MM.1S (cell line): Measurements from ENCODE around the gene WNT3.

ENCODE experiments used
- DNase-seq: peaks from one replicate; pipeline ENCODE4 v3.0.0-alpha.2; 2015
- H2AFZ ChIP-seq: fragments of 300-600 bp; sonication (generic); 2 replicates; pipeline ENCODE4 v1.6.0; 2016; ENCODE audit warnings: antibody characterized with exemption, low read length
- H3F3A ChIP-seq: fragments of 300-600 bp; sonication (generic); 2 replicates; pipeline ENCODE4 v1.6.1; 2016; ENCODE audit warnings: mild to moderate bottlenecking, antibody characterized with exemption, low read length, moderate library complexity, mixed read lengths; ENCODE audit not compliant: insufficient read depth
- H3K27ac ChIP-seq: fragments of 300-600 bp; sonication (generic); 2 replicates; pipeline ENCODE4 v1.5.1; 2016; ENCODE audit warnings: mild to moderate bottlenecking, low read length
- H3K27me3 ChIP-seq: fragments of 300-600 bp; sonication (generic); replicated peaks from 2 replicates; pipeline ENCODE4 v1.6.0; 2016; ENCODE audit warnings: low read length; ENCODE audit not compliant: insufficient read depth
- H3K36me3 ChIP-seq: fragments of 300-600 bp; sonication (generic); replicated peaks from 2 replicates; pipeline ENCODE4 v1.6.1; 2016; ENCODE audit warnings: mild to moderate bottlenecking, low read length, mixed read lengths; ENCODE audit not compliant: insufficient read depth
- H3K4me1 ChIP-seq: fragments of 300-600 bp; sonication (generic); 2 replicates; pipeline ENCODE4 v1.6.1; 2016; ENCODE audit warnings: low read length, mixed read lengths
- H3K4me2 ChIP-seq: fragments of 300-600 bp; sonication (generic); 2 replicates; pipeline ENCODE4 v1.6.0; 2016; ENCODE audit warnings: low read depth, low read length
- H3K4me3 ChIP-seq: fragments of 300-600 bp; sonication (generic); 2 replicates; pipeline ENCODE4 v1.5.1; 2016; ENCODE audit warnings: low read length, mixed read lengths
- H3K79me2 ChIP-seq: fragments of 300-600 bp; sonication (generic); 2 replicates; pipeline ENCODE4 v1.6.1; 2016; ENCODE audit warnings: mixed run types, low read length, mixed read lengths
- H3K9ac ChIP-seq: fragments of 300-600 bp; sonication (generic); 2 replicates; pipeline ENCODE4 v1.6.1; 2016; ENCODE audit warnings: low read length, mixed read lengths
- H3K9me2 ChIP-seq: fragments of 300-600 bp; sonication (generic); replicated peaks from 2 replicates; pipeline ENCODE4 v1.6.1; 2016; ENCODE audit warnings: mild to moderate bottlenecking, low read length, mixed read lengths; ENCODE audit not compliant: insufficient read depth
- H3K9me3 ChIP-seq: fragments of 300-600 bp; sonication (generic); replicated peaks from 2 replicates; pipeline ENCODE4 v1.6.1; 2016; ENCODE audit warnings: mild to moderate bottlenecking, low read length, mixed read lengths; ENCODE audit not compliant: insufficient read depth
- H4K20me1 ChIP-seq: fragments of 300-600 bp; sonication (generic); 2 replicates; pipeline ENCODE4 v1.6.1; 2016; ENCODE audit warnings: mild to moderate bottlenecking, low read length, moderate library complexity, mixed read lengths; ENCODE audit not compliant: insufficient read depth
- EZH2 ChIP-seq: fragments of 300-600 bp; sonication (generic); optimal IDR thresholded peaks from 2 replicates; pipeline ENCODE3; 2017; ENCODE audit warnings: low read depth, mild to moderate bottlenecking, antibody characterized with exemption, low read length, mixed read lengths
- EZH2phosphoT487 ChIP-seq: fragments of 300-600 bp; sonication (generic); IDR thresholded peaks from 2 replicates; pipeline ENCODE4 v1.6.1; 2018; ENCODE audit warnings: antibody characterized with exemption, low read length
- TF ChIP-seq, protein P1 (sequence below): fragments of 300-600 bp; sonication (generic); IDR thresholded peaks from 2 replicates; pipeline ENCODE4 v1.5.1; 2016; ENCODE audit warnings: antibody characterized with exemption, low read length, mixed read lengths

The WNT3 gene

DNA sequence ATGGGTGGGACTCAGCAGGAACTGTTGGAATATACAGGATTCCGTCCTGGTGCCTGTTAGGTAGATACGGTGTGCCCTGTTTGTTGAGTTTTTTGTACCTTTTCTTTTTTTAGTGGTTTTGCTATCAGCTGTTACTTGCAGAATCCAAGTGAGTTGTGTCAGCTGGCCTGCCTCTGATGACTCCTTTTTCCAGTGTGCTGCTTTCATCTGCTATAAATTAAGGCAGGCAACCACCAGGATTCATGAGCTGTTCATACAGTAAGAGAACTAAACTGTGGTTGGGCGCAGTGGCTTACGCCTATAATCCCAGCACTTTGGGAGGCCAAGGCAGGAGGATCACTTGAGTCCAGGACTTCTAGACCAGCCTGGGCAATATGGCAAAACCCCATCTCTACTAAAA, 79.9 kb downstream of the WNT3 start:
- Histone ChIP-seq H3K79me2 (no peaks in the 10 kb centered on the region), H3K4me1 (no peaks in the 10 kb centered on the region), H3K9ac (no peak overlapping the region), H3K27ac (no peak overlapping the region), H3K9me2 (no peaks in the 10 kb centered on the region), H3K9me3 (no peaks in the 10 kb centered on the region), H4K20me1 (no peaks in the 10 kb centered on the region), H3K4me2 (no peak overlapping the region), H3K27me3 (no peaks in the 10 kb centered on the region), H3F3A (no peaks in the 10 kb centered on the region), H3K4me3 (no peak overlapping the region), H3K36me3 (no peaks in the 10 kb centered on the region), H2AFZ (no peak overlapping the region)
- no peak for TF ChIP-seq EZH2
- TF ChIP-seq EZH2phosphoT487: no peak
- TF ChIP-seq, protein P1, sequence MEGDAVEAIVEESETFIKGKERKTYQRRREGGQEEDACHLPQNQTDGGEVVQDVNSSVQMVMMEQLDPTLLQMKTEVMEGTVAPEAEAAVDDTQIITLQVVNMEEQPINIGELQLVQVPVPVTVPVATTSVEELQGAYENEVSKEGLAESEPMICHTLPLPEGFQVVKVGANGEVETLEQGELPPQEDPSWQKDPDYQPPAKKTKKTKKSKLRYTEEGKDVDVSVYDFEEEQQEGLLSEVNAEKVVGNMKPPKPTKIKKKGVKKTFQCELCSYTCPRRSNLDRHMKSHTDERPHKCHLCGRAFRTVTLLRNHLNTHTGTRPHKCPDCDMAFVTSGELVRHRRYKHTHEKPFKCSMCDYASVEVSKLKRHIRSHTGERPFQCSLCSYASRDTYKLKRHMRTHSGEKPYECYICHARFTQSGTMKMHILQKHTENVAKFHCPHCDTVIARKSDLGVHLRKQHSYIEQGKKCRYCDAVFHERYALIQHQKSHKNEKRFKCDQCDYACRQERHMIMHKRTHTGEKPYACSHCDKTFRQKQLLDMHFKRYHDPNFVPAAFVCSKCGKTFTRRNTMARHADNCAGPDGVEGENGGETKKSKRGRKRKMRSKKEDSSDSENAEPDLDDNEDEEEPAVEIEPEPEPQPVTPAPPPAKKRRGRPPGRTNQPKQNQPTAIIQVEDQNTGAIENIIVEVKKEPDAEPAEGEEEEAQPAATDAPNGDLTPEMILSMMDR: no peak
- DNase-seq: no peak

DNA sequence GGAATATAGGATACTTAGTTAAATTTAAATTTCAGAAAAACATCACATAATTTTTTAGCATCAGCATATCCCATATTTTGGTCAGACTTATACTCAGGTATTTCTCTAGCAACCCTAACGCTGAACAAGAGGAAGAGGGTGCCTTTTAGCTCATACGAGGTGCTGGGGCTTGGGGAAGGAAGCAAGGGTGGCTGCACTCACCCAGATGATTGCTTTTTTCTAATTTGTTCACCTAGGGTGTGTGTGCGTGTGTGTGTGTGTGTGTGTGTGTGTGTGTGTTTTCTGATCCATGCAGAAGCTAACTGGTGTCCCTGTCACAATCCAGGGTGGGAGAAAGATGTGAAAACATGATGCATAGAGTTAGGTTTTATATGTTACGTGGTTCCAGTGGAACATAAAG, 81.2 kb downstream of the WNT3 start:
- no peaks in the 10 kb centered on the region for H3K9me2 ChIP-seq
- no peaks in the 10 kb centered on the region for H3F3A ChIP-seq
- H3K9ac ChIP-seq: no peak overlapping the region
- no peak overlapping the region for H3K4me2 ChIP-seq
- TF ChIP-seq, protein P1: no peak
- TF ChIP-seq EZH2phosphoT487 (no peak), EZH2 (no peak)
- no peak overlapping the region for H2AFZ ChIP-seq
- no peaks in the 10 kb centered on the region for H3K27me3 ChIP-seq
- no peak for DNase-seq
- H3K9me3 ChIP-seq: no peaks in the 10 kb centered on the region
- H3K79me2 ChIP-seq: no peaks in the 10 kb centered on the region
- no peaks in the 10 kb centered on the region for H3K36me3 ChIP-seq
- no peak overlapping the region for H3K27ac ChIP-seq
- H3K4me1 ChIP-seq: no peaks in the 10 kb centered on the region
- H3K4me3 ChIP-seq: no peak overlapping the region
- no peaks in the 10 kb centered on the region for H4K20me1 ChIP-seq

DNA sequence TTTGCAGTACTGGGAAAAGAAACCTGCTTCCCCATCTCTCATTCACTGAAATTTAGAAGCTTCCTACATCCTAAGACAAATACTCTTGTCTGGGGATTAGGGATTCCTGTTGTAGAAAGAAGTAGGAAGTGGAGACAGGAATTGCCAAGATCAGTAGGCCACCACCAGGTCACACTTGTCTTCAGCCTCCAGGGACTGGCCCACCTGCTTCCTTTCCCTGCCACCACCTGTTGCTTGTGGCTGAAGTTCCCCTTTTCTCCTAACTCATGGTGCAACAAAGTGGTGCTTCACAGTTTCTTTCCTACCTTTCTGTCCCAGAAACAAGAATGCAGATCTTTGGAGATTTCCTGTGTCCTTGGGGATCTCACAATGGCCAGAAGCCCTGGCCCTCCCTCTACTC, 82.4 kb downstream of the WNT3 start:
- H3K27ac ChIP-seq: no peak overlapping the region
- no peak for DNase-seq
- no peaks in the 10 kb centered on the region for H3K9me3 ChIP-seq
- no peaks in the 10 kb centered on the region for H3F3A ChIP-seq
- H2AFZ ChIP-seq: no peak overlapping the region
- no peaks in the 10 kb centered on the region for H3K36me3 ChIP-seq
- H3K4me3 ChIP-seq: no peak overlapping the region
- H3K4me1 ChIP-seq: no peaks in the 10 kb centered on the region
- H3K9ac ChIP-seq: no peak overlapping the region
- no peaks in the 10 kb centered on the region for H3K27me3 ChIP-seq
- no peak for TF ChIP-seq EZH2phosphoT487
- TF ChIP-seq EZH2: no peak
- TF ChIP-seq, protein P1: no peak
- no peaks in the 10 kb centered on the region for H3K9me2 ChIP-seq
- H4K20me1 ChIP-seq: no peaks in the 10 kb centered on the region
- H3K4me2 ChIP-seq: no peak overlapping the region
- no peaks in the 10 kb centered on the region for H3K79me2 ChIP-seq
